Caco-2 (cell line): Measurements from ENCODE around the gene UBTD2. TPM values are rescaled to one million over a fixed set of nuclear protein-coding genes. Genes with fewer than 3 reads are reported as not detected.

Experiments
- BruUV-seq: library from RNA; stranded (reverse); fragments of 400-500 nt; replicated peaks from 2 replicates; lab custom pipeline; 2021; lab: Mats Ljungman, UMichigan
- CTCF ChIA-PET: fragments of 300-600 bp; sonication (Branson Sonifier 250); formaldehyde crosslinking; loops from one replicate; lab custom pipeline; 2022; ENCODE audit warnings: antibody characterized with exemption; lab: Charles Lee
- POLR2A ChIA-PET: fragments of 300-600 bp; sonication (Branson Sonifier 250); formaldehyde crosslinking; loops from one replicate; lab custom pipeline; 2022; ENCODE audit warnings: antibody characterized with exemption; lab: Charles Lee
- DNase-seq, 2 experiments: peaks; one replicate each; pipeline versions ENCODE4 v3.0.0 to v3.0.0-alpha.2; 2020 to 2022
- H3K27me3 ChIP-seq: replicated peaks from 2 replicates; pipeline ENCODE4 v1.6.0; 2011; ENCODE audit warnings: low read length; ENCODE audit not compliant: control insufficient read depth, insufficient read depth
- H3K36me3 ChIP-seq: 2 replicates; pipeline ENCODE4 v1.5.1; 2011; ENCODE audit warnings: low read length; ENCODE audit not compliant: control insufficient read depth, insufficient read depth
- H3K4me1 ChIP-seq: fragments of 250-450 bp; sonication (Bioruptor Pico); 2 replicates; pipeline ENCODE4 v1.5.1; 2020; ENCODE audit warnings: mild to moderate bottlenecking
- H3K4me3 ChIP-seq: 2 replicates; pipeline ENCODE4 v1.5.1; 2011; ENCODE audit warnings: low read depth, mild to moderate bottlenecking, control low read depth, low read length
- H3K9me3 ChIP-seq: fragments of 250-450 bp; sonication (Bioruptor Pico); 2 replicates; pipeline ENCODE4 v1.5.1; 2020; ENCODE audit warnings: mild to moderate bottlenecking, moderate library complexity
- H3K27ac Mint-ChIP-seq: one replicate; pipeline ENCODE4 v1.8.0; 2022; ENCODE audit warnings: mixed read lengths; ENCODE audit not compliant: unreplicated experiment
- H3K27me3 Mint-ChIP-seq: one replicate; pipeline ENCODE4 v1.8.0; 2022; ENCODE audit warnings: mixed read lengths; ENCODE audit not compliant: insufficient read depth, unreplicated experiment
- H3K36me3 Mint-ChIP-seq: one replicate; pipeline ENCODE4 v1.8.0; 2022; ENCODE audit warnings: mild to moderate bottlenecking, mixed read lengths; ENCODE audit not compliant: insufficient read depth, unreplicated experiment
- H3K4me1 Mint-ChIP-seq: one replicate; pipeline ENCODE4 v1.8.0; 2022; ENCODE audit warnings: low read depth, mixed read lengths; ENCODE audit not compliant: unreplicated experiment
- H3K4me3 Mint-ChIP-seq: one replicate; pipeline ENCODE4 v1.8.0; 2022; ENCODE audit warnings: mild to moderate bottlenecking, moderate library complexity, mixed read lengths; ENCODE audit not compliant: unreplicated experiment
- H3K9me3 Mint-ChIP-seq: one replicate; pipeline ENCODE4 v1.8.0; 2022; ENCODE audit warnings: mixed read lengths; ENCODE audit not compliant: unreplicated experiment
- CTCF ChIP-seq, 2 experiments: fragments of 200-600 bp in 1 of 2; IDR thresholded peaks; 1 replicate in 1 of 2; 2 replicates in 1 of 2; pipeline versions ENCODE4 v1.5.1 to v1.8.0; 2011 to 2022; ENCODE audit warnings: antibody characterized with exemption in 1 of 2, control low read depth in 1 of 2, inconsistent platforms in 1 of 2, low read depth in 1 of 2, low read length in 1 of 2, mild to moderate bottlenecking in 1 of 2, moderate library complexity in 1 of 2; ENCODE audit not compliant: insufficient read depth in 1 of 2, severe bottlenecking in 1 of 2, unreplicated experiment in 1 of 2
- intact Hi-C: fragments of 100-400 bp; cut with micrococcal nuclease; formaldehyde crosslinking; loops from one replicate; pipeline ENCODE4 v1.10.0; 2022; ENCODE audit not compliant: unreplicated experiment
- total RNA-seq: library from RNA; stranded (reverse); gene quantifications from 2 replicates; pipeline ENCODE4 v1.2.3, GENCODE V29; 2022

Gene UBTD2
- total RNA-seq, 1 experiment from 2014 or later: 32.4 TPM

DNA sequence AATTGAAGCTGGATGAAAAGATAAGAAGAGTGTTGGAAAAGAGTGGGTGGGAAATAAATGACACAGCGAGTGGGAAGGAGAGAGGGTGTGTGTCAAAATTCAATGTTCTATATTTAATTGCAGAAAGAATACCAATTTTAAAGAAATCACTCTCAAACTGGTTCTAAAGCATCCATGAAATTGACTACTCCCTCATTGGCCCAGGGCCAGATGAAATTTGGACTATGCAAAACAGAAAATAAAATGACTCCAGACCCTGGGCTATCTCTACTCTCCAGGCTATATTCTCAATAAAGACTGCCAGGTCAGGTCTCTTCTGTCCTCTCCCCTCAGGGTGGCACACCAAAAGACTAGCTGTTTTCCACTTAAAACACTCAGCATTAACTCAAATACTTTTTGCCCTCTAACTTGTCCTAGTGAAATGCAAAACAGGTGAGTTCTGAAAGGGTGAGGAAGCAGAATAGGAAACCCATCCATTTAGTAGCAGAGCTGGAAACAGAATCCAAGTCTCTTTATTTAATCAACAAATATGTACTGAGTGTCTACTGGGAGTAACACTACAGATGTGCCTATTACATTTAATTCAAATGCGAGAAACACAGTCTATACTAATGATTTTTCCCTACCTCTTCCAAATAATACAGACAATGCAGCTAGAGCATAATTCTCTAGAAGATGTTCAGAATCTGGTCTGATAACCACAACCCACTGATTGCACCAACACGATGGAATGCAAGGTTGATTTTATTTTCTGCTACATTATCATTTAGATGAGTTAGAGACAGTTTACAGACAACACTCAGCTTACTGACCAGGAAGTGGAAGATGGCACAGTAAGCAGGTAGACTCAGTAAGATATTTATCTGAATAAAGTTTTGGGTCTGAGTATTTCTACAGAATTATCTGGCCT, 47.5 kb downstream of the UBTD2 start:
- no peaks in the 10 kb centered on the region for H3K9me3 Mint-ChIP-seq
- DNase-seq: no peak
- Histone ChIP-seq H3K4me3 (no peak overlapping the region), H3K9me3 (no peaks in the 10 kb centered on the region), H3K27me3 (no peaks in the 10 kb centered on the region), H3K36me3 (peaks cover 1% of the 10 kb centered on the region), H3K4me1 (peaks cover 56% of the 10 kb centered on the region)
- BruUV-seq: no TSS peak
- H3K27ac Mint-ChIP-seq: peak overlapping the region; percentile 70
- peak overlapping the region; percentile 55 for H3K4me3 Mint-ChIP-seq
- H3K4me1 Mint-ChIP-seq: peaks cover 53% of the 10 kb centered on the region
- peaks cover 34% of the 10 kb centered on the region for H3K36me3 Mint-ChIP-seq
- ChIA-PET POLR2A (no interaction called here), CTCF (interaction anchor here (0.5 to 1.3 kb wide), 2 partner anchors 47 to 350 kb away, joined by 4 read pairs; partner anchors contain the start of gene UBTD2)
- TF ChIP-seq CTCF (IDR thresholded peaks at IDR 0.05; ENCODE audit: insufficient read depth in 1 of 2, low read depth in 1 of 2, low read length in 1 of 2, severe bottlenecking in 1 of 2, unreplicated experiment in 1 of 2): no peak
- intact Hi-C loops: loop anchor here (1.0 to 2.0 kb wide), 2 partner anchors 47 to 48 kb away; partner anchors contain the start of genes STK10 and UBTD2
- H3K27me3 Mint-ChIP-seq: no peaks in the 10 kb centered on the region

DNA sequence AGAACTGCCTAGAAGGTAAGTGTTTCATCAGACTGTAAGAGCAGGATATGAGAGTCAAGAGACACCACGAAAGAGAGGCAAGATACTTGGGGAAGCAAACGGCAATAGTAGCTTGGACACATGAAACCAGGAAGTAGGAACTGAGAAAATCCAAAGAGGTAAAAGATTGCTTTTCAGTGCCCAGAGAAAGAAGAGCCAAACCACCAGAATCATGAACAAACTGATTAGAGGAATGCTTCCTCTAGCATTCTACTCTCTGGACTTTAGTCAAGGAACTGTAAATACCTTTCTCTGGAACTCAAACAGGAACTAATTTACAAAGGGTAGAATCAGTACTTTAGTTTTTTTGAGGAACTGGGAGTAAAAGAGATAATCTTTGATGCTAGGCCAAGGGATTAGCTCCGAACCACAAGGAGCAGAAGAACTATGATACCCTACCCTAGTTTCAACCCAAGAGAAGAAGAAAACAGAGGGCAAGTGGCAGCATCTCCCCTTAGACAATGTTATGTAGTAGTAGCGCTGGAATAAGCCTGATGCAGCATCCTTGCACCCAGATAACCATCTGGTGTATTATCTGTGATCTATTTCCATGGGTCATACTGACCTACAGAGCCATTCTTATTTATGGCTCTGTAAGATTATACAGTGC, 48.3 kb downstream of the UBTD2 start:
- H3K4me3 ChIP-seq: no peak overlapping the region
- H3K36me3 Mint-ChIP-seq: peaks cover 42% of the 10 kb centered on the region
- POLR2A ChIA-PET: interaction anchor here (0.8 kb wide), 1 partner anchor 47 kb away, joined by 3 read pairs; no protein-coding TSS in a partner anchor
- H3K27ac Mint-ChIP-seq: peak overlapping the region; percentile 70
- CTCF ChIA-PET: interaction anchor here (0.6 to 1.5 kb wide), 4 partner anchors 21 to 179 kb away, joined by 3 to 12 read pairs (median 4); partner anchors contain the start of gene UBTD2
- H3K9me3 ChIP-seq: no peaks in the 10 kb centered on the region
- BruUV-seq: no TSS peak
- H3K27me3 ChIP-seq: no peaks in the 10 kb centered on the region
- peak overlapping the region; percentile 55 for H3K4me3 Mint-ChIP-seq
- no peak for TF ChIP-seq CTCF (IDR thresholded peaks at IDR 0.05; ENCODE audit: insufficient read depth in 1 of 2, low read depth in 1 of 2, low read length in 1 of 2, severe bottlenecking in 1 of 2, unreplicated experiment in 1 of 2)
- peak in 1 of 2 experiments; percentile 48 for DNase-seq
- H3K4me1 ChIP-seq: peaks cover 52% of the 10 kb centered on the region
- no peaks in the 10 kb centered on the region for H3K27me3 Mint-ChIP-seq
- H3K9me3 Mint-ChIP-seq: no peaks in the 10 kb centered on the region
- peaks cover 47% of the 10 kb centered on the region for H3K4me1 Mint-ChIP-seq
- intact Hi-C loops: loop anchor here (1.0 to 2.0 kb wide), 2 partner anchors 47 to 48 kb away; partner anchors contain the start of genes STK10 and UBTD2
- H3K36me3 ChIP-seq: peaks cover 1% of the 10 kb centered on the region

DNA sequence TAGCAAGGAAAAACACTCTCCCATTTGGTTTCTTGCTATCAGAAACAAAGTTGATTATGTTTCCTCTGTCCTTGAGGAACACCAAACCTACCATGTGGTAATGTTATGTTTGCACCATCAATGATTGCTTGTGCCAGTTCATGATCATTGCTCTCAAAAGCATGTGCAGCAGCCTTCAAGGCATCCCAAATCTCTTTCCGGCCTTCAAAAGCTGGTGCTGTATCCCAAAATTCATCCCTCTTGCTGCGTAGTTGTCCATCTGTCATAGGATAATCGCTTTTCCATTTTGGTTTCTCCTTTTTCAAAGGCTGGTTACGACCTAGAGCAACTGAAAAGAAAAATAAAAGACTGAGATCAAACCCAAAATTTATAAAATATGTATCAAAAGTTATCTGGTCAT, 49.5 kb downstream of the UBTD2 start:
- no peak overlapping the region for H3K4me3 ChIP-seq
- no peak for TF ChIP-seq CTCF (IDR thresholded peaks at IDR 0.05; ENCODE audit: insufficient read depth in 1 of 2, low read depth in 1 of 2, low read length in 1 of 2, severe bottlenecking in 1 of 2, unreplicated experiment in 1 of 2)
- CTCF ChIA-PET: interaction anchor here (1.5 kb wide), 1 partner anchor 49 kb away, joined by 4 read pairs; no protein-coding TSS in a partner anchor
- H3K4me1 ChIP-seq: peaks cover 50% of the 10 kb centered on the region
- BruUV-seq: no TSS peak
- Mint-ChIP-seq H3K27me3 (no peaks in the 10 kb centered on the region), H3K36me3 (peaks cover 51% of the 10 kb centered on the region), H3K27ac (peak overlapping the region; percentile 70), H3K4me3 (no peak overlapping the region), H3K4me1 (peaks cover 40% of the 10 kb centered on the region), H3K9me3 (no peaks in the 10 kb centered on the region)
- no peaks in the 10 kb centered on the region for H3K27me3 ChIP-seq
- POLR2A ChIA-PET: no interaction called here
- H3K9me3 ChIP-seq: no peaks in the 10 kb centered on the region
- DNase-seq: no peak
- H3K36me3 ChIP-seq: peaks cover 1% of the 10 kb centered on the region
- intact Hi-C loops: loop anchor here (1.0 to 2.0 kb wide), 2 partner anchors 23 to 49 kb away; partner anchors contain the start of gene UBTD2
